Fibroblast of lung (primary cell): ENCODE data around the gene CA4.

ENCODE experiments used
- CTCF ChIP-seq, 2 donors: IDR thresholded peaks in 1 of 2; conservative IDR thresholded peaks in 1 of 2; 1 replicate in 1 of 2; 2 replicates in 1 of 2; pipeline ENCODE4 v1.5.1; 2011 to 2012; ENCODE audit warnings: low read length in 2 of 2, control low read depth in 1 of 2, inconsistent platforms in 1 of 2, low read depth in 1 of 2, mild to moderate bottlenecking in 1 of 2
- EZH2 ChIP-seq: IDR thresholded peaks from 2 replicates; pipeline ENCODE4 v1.5.1; 2012; ENCODE audit warnings: low read length, control low read depth, mild to moderate bottlenecking; ENCODE audit errors: missing control alignments

GRCh38 chr17:60107526-60108257 is 42.1 kb upstream of the CA4 start:
- TF ChIP-seq CTCF (conservative IDR thresholded peaks at IDR 0.05 in 1 of 2, IDR thresholded peaks at IDR 0.05 in 1 of 2; ENCODE audit: low read depth in 1 of 2, low read length in 2 of 2) (no peak), EZH2 (no peak)
